OCI-LY1 (cell line): ENCODE data around the gene SNRNP200.

Experiments
- CTCF ChIP-seq: fragments of 200-600 bp; sonication (generic), shearing (Covaris generic); IDR thresholded peaks from 2 replicates; pipeline ENCODE4 v1.5.1; 2017; ENCODE audit warnings: mild to moderate bottlenecking, antibody characterized with exemption, low read length, moderate library complexity, mixed read lengths
- EZH2 ChIP-seq: fragments of 200-600 bp; sonication (generic), shearing (Covaris generic); IDR thresholded peaks from 2 replicates; pipeline ENCODE4 v1.8.0; 2017; ENCODE audit warnings: borderline replicate concordance, mixed run types, mild to moderate bottlenecking, antibody characterized with exemption, low read length, moderate library complexity, mixed read lengths

DNA sequence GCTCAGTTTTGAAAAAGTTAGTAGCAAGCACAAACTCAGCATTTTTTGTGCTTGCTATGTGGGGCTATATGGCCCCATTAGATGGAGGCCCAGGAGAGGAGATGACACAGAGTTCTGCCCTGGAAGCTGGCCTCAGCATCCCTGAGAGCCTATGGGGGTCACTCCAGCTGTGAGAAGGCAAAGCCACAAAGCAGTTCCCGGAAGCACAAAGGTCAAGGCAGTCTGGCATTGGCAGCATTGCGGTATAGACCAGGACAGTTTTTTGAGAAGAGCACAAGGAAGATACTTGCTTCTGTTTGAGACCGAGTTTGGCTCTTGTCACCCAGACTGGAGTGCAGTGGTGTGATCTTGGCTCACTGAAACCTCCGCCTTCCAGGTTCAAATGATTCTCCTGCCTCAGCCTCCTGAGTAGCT lies 12.2 kb upstream of the SNRNP200 start:
- no peak for TF ChIP-seq CTCF
- no peak for TF ChIP-seq EZH2
